ENCODE results near the gene SKI.

- TF ChIP-seq CTCF (IDR thresholded peaks at IDR 0.05) (no peak), POLR2A (IDR thresholded peaks at IDR 0.05) (no peak)
These were observed 73.6 kb downstream of the SKI start for GRCh38 chr1:2301607-2302291.
